ENCODE measurements around the gene PATZ1. TPM values are rescaled to one million over a fixed set of nuclear protein-coding genes. Genes with fewer than 3 reads are reported as not detected.

Gene PATZ1
- total and polyA plus RNA-seq, 2 of the 4 experiments (the other 2 are of a cell fraction) = 6.5 to 10.5 TPM

- H4K20me1 ChIP-seq (ENCODE audit: insufficient read depth, low read length) = peaks cover 3% of the 10 kb centered on the region
- no peak overlapping the region for H3K9ac ChIP-seq (ENCODE audit: low read depth, low read length)
- H3K18ac ChIP-seq (ENCODE audit: low read depth, low read length) = no peak overlapping the region
- no peak overlapping the region for H2BK120ac ChIP-seq (ENCODE audit: low read depth, low read length)
- no peak overlapping the region for H3K4ac ChIP-seq (ENCODE audit: low read depth, low read length)
- peaks cover 5 to 14% of the 10 kb centered on the region in 2 experiments; a peak in 2 of 4 replicates for H3K79me1 ChIP-seq (ENCODE audit: low read depth in 1 of 2, low read length in 2 of 2)
- no peak overlapping the region for H2AFZ ChIP-seq (replicated peaks; ENCODE audit: low read length, poor library complexity)
- H3K9me3 ChIP-seq (ENCODE audit: control insufficient read depth, insufficient read depth, low read length) = no peaks in the 10 kb centered on the region
- no peak overlapping the region for H3K56ac ChIP-seq (ENCODE audit: extremely low read depth, insufficient read depth, low read length)
- H3K9me1 ChIP-seq (ENCODE audit: insufficient read depth, low read length) = 0 out of 2 replicates have a peak, but pooled peaks cover 3% of the 10 kb centered on the region
- no peak overlapping the region for H3K14ac ChIP-seq (replicated peaks; ENCODE audit: low read depth, low read length)
- dilution Hi-C loops (cut with HindIII; ENCODE audit: low sequenced_read_pairs, unreplicated experiment) = no loop called here
- no peak overlapping the region for H3K4me3 ChIP-seq (ENCODE audit: insufficient read depth, low read depth, low read length)
- TF ChIP-seq RAD21 (IDR thresholded peaks at IDR 0.05; ENCODE audit: low read length) (no peak), MAFK (IDR thresholded peaks at IDR 0.05; ENCODE audit: low read depth, low read length) (no peak), MAZ (IDR thresholded peaks at IDR 0.05; ENCODE audit: borderline replicate concordance, low read depth, low read length) (no peak), FOS (IDR thresholded peaks at IDR 0.05; ENCODE audit: low read depth, low read length) (no peak), MXI1 (IDR thresholded peaks at IDR 0.05; ENCODE audit: borderline replicate concordance, low read depth, low read length) (no peak), NFE2L2 (IDR thresholded peaks at IDR 0.05; ENCODE audit: low read depth, low read length) (no peak), ELK1 (IDR thresholded peaks at IDR 0.05; ENCODE audit: borderline replicate concordance, low read depth, low read length) (no peak)
- TF ChIP-seq, protein P1, sequence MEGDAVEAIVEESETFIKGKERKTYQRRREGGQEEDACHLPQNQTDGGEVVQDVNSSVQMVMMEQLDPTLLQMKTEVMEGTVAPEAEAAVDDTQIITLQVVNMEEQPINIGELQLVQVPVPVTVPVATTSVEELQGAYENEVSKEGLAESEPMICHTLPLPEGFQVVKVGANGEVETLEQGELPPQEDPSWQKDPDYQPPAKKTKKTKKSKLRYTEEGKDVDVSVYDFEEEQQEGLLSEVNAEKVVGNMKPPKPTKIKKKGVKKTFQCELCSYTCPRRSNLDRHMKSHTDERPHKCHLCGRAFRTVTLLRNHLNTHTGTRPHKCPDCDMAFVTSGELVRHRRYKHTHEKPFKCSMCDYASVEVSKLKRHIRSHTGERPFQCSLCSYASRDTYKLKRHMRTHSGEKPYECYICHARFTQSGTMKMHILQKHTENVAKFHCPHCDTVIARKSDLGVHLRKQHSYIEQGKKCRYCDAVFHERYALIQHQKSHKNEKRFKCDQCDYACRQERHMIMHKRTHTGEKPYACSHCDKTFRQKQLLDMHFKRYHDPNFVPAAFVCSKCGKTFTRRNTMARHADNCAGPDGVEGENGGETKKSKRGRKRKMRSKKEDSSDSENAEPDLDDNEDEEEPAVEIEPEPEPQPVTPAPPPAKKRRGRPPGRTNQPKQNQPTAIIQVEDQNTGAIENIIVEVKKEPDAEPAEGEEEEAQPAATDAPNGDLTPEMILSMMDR (conservative IDR thresholded peaks at IDR 0.05; ENCODE audit: low read depth, low read length) = no peak
- H3K23ac ChIP-seq (ENCODE audit: low read depth, low read length) = no peak overlapping the region
- H2BK5ac ChIP-seq (ENCODE audit: low read depth, low read length, poor library complexity, severe bottlenecking) = no peak overlapping the region
- DNase-seq (no peak), ATAC-seq (ENCODE audit: low read depth) (no peak)
- H4K5ac ChIP-seq (ENCODE audit: low read depth, low read length) = no peak overlapping the region
- no peak overlapping the region for H3K27ac ChIP-seq (ENCODE audit: insufficient read depth, low read length)
- H2AK5ac ChIP-seq (ENCODE audit: low read depth, low read length) = no peak overlapping the region
- H3K27me3 ChIP-seq (ENCODE audit: control insufficient read depth, insufficient read depth, low read length) = peaks cover 5% of the 10 kb centered on the region; the same call in 1 of the 2 replicates
- POLR2A ChIA-PET (ENCODE audit: unreplicated experiment) = no interaction called here
- in situ Hi-C loops (cut with MboI; ENCODE audit: low sequenced_read_pairs) = no loop called here
- H4K8ac ChIP-seq (ENCODE audit: low read depth in 2 of 2, low read length in 2 of 2) = no peak overlapping the region
- CTCF ChIA-PET = no interaction called here
- H4K91ac ChIP-seq (ENCODE audit: insufficient read depth, low read depth, low read length) = no peak overlapping the region
- intact Hi-C loops (cut with micrococcal nuclease) = no loop called here
- H2AK9ac ChIP-seq (replicated peaks; ENCODE audit: low read depth, low read length, poor library complexity) = no peak overlapping the region
- no peak overlapping the region for H3K4me2 ChIP-seq (ENCODE audit: low read depth, low read length)
- H2BK20ac ChIP-seq (ENCODE audit: low read depth, low read length) = no peak overlapping the region
- WGBS, 2 experiments (ENCODE audit: extremely low coverage in 2 of 2, insufficient read length in 1 of 2) = 52% methylated on average over 5 of the region's 8 CpGs; no CpG with 5 or more reads in 1 of the 2 experiments
- H2BK15ac ChIP-seq (ENCODE audit: low read depth, low read length) = no peak overlapping the region
- peaks cover 3% of the 10 kb centered on the region for H3K4me1 ChIP-seq (ENCODE audit: control insufficient read depth, insufficient read depth, low read length)
- H3K36me3 ChIP-seq (ENCODE audit: control insufficient read depth, insufficient read depth, low read length) = no peaks in the 10 kb centered on the region
- BruUV-seq (replicated peaks) = no TSS peak
These were observed 4.3 kb upstream of the PATZ1 start for GRCh38 chr22:31350410-31350863.

All from IMR-90 (cell line).